ENCODE data around the gene HCN1. TPM values are rescaled to one million over a fixed set of nuclear protein-coding genes. Genes with fewer than 3 reads are reported as not detected.

The HCN1 gene
- total RNA-seq, 1 donor from 2014 or later: not detected

DNA sequence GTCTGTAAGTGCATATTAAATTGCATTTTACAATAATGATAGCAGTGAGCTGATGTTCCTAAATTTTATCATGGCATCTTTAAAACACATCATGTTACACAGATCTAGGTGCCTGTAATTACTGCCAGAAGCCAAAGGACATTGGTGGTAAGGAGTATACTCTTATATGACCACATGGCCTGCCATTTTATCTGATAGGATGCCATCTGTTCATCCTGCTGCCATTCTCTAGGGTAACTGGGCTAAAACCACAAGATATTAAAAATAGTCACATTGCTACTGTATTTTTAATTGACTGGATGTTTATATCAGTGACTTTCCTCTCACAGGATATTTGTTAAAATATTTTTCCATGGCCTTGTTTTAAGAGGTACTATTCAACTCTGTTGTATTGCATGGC is 53.1 kb downstream of the HCN1 start:
- Histone ChIP-seq H3K27me3 (ENCODE audit: control insufficient read depth, insufficient read depth, low read length) (no peaks in the 10 kb centered on the region), H3K36me3 (ENCODE audit: control insufficient read depth, insufficient read depth, low read length) (no peaks in the 10 kb centered on the region), H3K4me3 (ENCODE audit: low read depth, low read length) (no peak overlapping the region)
- no peak for DNase-seq (ENCODE audit: low read depth)
- TF ChIP-seq, protein P1, sequence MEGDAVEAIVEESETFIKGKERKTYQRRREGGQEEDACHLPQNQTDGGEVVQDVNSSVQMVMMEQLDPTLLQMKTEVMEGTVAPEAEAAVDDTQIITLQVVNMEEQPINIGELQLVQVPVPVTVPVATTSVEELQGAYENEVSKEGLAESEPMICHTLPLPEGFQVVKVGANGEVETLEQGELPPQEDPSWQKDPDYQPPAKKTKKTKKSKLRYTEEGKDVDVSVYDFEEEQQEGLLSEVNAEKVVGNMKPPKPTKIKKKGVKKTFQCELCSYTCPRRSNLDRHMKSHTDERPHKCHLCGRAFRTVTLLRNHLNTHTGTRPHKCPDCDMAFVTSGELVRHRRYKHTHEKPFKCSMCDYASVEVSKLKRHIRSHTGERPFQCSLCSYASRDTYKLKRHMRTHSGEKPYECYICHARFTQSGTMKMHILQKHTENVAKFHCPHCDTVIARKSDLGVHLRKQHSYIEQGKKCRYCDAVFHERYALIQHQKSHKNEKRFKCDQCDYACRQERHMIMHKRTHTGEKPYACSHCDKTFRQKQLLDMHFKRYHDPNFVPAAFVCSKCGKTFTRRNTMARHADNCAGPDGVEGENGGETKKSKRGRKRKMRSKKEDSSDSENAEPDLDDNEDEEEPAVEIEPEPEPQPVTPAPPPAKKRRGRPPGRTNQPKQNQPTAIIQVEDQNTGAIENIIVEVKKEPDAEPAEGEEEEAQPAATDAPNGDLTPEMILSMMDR (IDR thresholded peaks at IDR 0.05; ENCODE audit: insufficient read depth, low read length, poor library complexity, severe bottlenecking): no peak

DNA sequence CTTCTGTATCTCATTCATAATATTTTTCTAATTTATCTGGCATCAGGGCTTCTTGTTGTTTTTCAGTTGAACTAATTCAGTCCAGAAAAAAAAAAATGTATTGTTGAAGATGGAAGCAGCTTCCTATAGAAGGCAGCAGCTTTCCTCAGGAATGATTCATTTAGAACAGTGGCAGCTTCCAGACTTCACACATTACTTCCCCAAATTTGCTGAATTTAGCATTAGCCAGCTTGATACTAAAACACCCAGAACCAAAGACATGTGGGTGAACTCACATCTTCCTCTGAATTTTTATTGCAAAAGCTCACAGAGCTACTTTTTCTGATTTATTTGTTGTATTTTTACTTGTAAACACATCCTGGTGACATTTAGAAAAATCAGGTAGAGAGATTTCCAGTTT is 53.8 kb downstream of the HCN1 start:
- H3K27me3 ChIP-seq (ENCODE audit: control insufficient read depth, insufficient read depth, low read length): no peaks in the 10 kb centered on the region
- DNase-seq (ENCODE audit: low read depth): no peak
- TF ChIP-seq, protein P1 (IDR thresholded peaks at IDR 0.05; ENCODE audit: insufficient read depth, low read length, poor library complexity, severe bottlenecking): no peak
- H3K4me3 ChIP-seq (ENCODE audit: low read depth, low read length): no peak overlapping the region
- no peaks in the 10 kb centered on the region for H3K36me3 ChIP-seq (ENCODE audit: control insufficient read depth, insufficient read depth, low read length)

DNA sequence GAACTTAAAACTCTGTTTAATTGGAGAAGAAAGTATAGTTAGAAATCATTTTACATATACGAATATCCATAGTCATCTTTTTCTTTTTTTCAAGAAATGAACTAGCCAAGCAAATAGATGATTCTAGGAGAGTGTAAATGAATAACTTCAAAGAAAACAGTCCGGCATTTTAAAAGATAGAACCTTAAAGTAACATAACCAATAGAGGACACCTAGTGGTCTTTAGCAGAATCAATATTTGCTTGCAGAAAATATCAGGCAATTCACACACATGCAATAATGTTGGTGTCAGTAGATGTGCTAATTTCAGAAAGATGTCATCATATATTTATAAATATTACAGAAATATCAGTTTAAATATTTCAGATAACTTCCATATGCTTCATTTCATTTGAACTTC is 57.1 kb downstream of the HCN1 start:
- Histone ChIP-seq H3K27me3 (ENCODE audit: control insufficient read depth, insufficient read depth, low read length) (no peaks in the 10 kb centered on the region), H3K36me3 (ENCODE audit: control insufficient read depth, insufficient read depth, low read length) (no peaks in the 10 kb centered on the region), H3K4me3 (ENCODE audit: low read depth, low read length) (no peak overlapping the region)
- no peak for DNase-seq (ENCODE audit: low read depth)
- TF ChIP-seq, protein P1 (IDR thresholded peaks at IDR 0.05; ENCODE audit: insufficient read depth, low read length, poor library complexity, severe bottlenecking): no peak

GRCh38 chr5:45627076-45627656 is 69.0 kb downstream of the HCN1 start:
- Histone ChIP-seq H3K27me3 (ENCODE audit: control insufficient read depth, insufficient read depth, low read length) (no peaks in the 10 kb centered on the region), H3K36me3 (ENCODE audit: control insufficient read depth, insufficient read depth, low read length) (no peaks in the 10 kb centered on the region), H3K4me3 (ENCODE audit: low read depth, low read length) (no peak overlapping the region)
- TF ChIP-seq, protein P1 (IDR thresholded peaks at IDR 0.05; ENCODE audit: insufficient read depth, low read length, poor library complexity, severe bottlenecking): no peak
- DNase-seq (ENCODE audit: low read depth): no peak

DNA sequence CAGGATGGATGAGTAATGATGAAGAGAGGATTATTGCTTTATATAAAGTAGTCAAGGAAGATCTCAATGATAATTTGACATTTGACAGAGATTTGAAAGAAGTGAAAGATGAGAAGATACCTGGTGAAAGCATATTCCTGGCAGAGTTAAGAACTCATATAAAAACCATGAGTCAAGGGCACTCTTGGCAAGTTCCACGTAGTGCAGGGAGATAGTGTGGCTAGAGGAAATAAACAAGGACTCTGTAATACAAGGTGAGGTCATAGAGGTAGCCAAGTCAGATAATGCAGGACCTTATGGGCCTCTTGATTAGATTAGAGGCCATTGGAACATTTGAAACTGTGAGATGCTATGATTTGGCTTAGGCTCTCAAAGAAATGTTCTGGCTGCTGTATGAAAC is 72.3 kb downstream of the HCN1 start:
- H3K4me3 ChIP-seq (ENCODE audit: low read depth, low read length): no peak overlapping the region
- TF ChIP-seq, protein P1 (IDR thresholded peaks at IDR 0.05; ENCODE audit: insufficient read depth, low read length, poor library complexity, severe bottlenecking): no peak
- no peaks in the 10 kb centered on the region for H3K36me3 ChIP-seq (ENCODE audit: control insufficient read depth, insufficient read depth, low read length)
- H3K27me3 ChIP-seq (ENCODE audit: control insufficient read depth, insufficient read depth, low read length): no peaks in the 10 kb centered on the region
- DNase-seq (ENCODE audit: low read depth): no peak

DNA sequence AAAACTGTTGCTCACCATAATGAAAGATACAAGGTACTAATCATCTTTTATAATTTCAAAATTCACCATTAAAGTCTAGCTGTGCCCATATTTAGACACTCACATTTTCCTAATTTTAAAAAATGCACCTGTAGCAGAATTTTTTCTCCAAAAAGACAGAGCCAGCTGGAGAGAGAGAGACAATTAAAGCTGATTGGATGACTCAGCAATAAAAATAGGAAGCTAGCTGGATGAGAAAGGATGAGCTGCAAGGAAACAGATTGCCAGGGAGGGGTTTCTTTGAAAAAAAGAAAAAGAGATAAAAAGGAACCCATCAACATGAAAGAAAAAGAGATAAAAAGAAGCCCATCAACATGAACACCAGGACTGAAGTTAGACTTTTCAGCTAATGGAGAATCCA is 73.8 kb downstream of the HCN1 start:
- H3K27me3 ChIP-seq (ENCODE audit: control insufficient read depth, insufficient read depth, low read length): no peaks in the 10 kb centered on the region
- H3K36me3 ChIP-seq (ENCODE audit: control insufficient read depth, insufficient read depth, low read length): no peaks in the 10 kb centered on the region
- TF ChIP-seq, protein P1 (IDR thresholded peaks at IDR 0.05; ENCODE audit: insufficient read depth, low read length, poor library complexity, severe bottlenecking): no peak
- no peak overlapping the region for H3K4me3 ChIP-seq (ENCODE audit: low read depth, low read length)
- no peak for DNase-seq (ENCODE audit: low read depth)

Data from kidney epithelial cell (primary cell).